ENCODE measurements around the gene RPS14.

The RPS14 gene

GRCh38 chr5:150451594-150451993 lies 2.1 kb upstream of the RPS14 start:
- no peaks in the 10 kb centered on the region for H3K9me2 ChIP-seq (replicated peaks; ENCODE audit: low read depth, low read length)
- peaks cover 14% of the 10 kb centered on the region for H3K36me3 ChIP-seq (ENCODE audit: insufficient read depth, low read length)
- peaks cover 30% of the 10 kb centered on the region for H3K79me2 ChIP-seq (ENCODE audit: insufficient read depth, low read length)
- no peak overlapping the region for H3K4me3 ChIP-seq (ENCODE audit: low read length, poor library complexity, severe bottlenecking)
- H3K9me3 ChIP-seq (ENCODE audit: insufficient read depth, low read depth, low read length): no peaks in the 10 kb centered on the region
- peaks cover 28% of the 10 kb centered on the region for H4K20me1 ChIP-seq (ENCODE audit: insufficient read depth, low read length, poor library complexity, severe bottlenecking)
- H3K27me3 ChIP-seq (ENCODE audit: insufficient read depth, low read length, poor library complexity, severe bottlenecking): peaks cover 10% of the 10 kb centered on the region
- H3K4me2 ChIP-seq (ENCODE audit: low read depth, low read length, poor library complexity, severe bottlenecking): no peak overlapping the region
- no peak overlapping the region for H3K9ac ChIP-seq (ENCODE audit: low read depth, low read length, poor library complexity, severe bottlenecking)
- TF ChIP-seq CTCF (conservative IDR thresholded peaks at IDR 0.05; ENCODE audit: low read length) (no peak), EZH2phosphoT487 (IDR thresholded peaks at IDR 0.05; ENCODE audit: borderline replicate concordance) (no peak)
- peaks cover 49% of the 10 kb centered on the region for H3K4me1 ChIP-seq (ENCODE audit: insufficient read depth, low read length, poor library complexity, severe bottlenecking)
- H3F3A ChIP-seq (ENCODE audit: low read depth): no peaks in the 10 kb centered on the region
- H2AFZ ChIP-seq (ENCODE audit: low read length): no peak overlapping the region

- Histone ChIP-seq H3K9me3 (ENCODE audit: insufficient read depth, low read depth, low read length) (no peaks in the 10 kb centered on the region), H3K4me3 (ENCODE audit: low read length, poor library complexity, severe bottlenecking) (peak overlapping the region; percentile 86), H2AFZ (ENCODE audit: low read length) (peak overlapping the region; percentile 88; the same call in 1 of the 2 replicates), H3K27me3 (ENCODE audit: insufficient read depth, low read length, poor library complexity, severe bottlenecking) (peaks cover 10% of the 10 kb centered on the region), H3K9ac (ENCODE audit: low read depth, low read length, poor library complexity, severe bottlenecking) (peak overlapping the region; percentile 98), H3F3A (ENCODE audit: low read depth) (no peaks in the 10 kb centered on the region), H3K4me1 (ENCODE audit: insufficient read depth, low read length, poor library complexity, severe bottlenecking) (peaks cover 37% of the 10 kb centered on the region), H3K4me2 (ENCODE audit: low read depth, low read length, poor library complexity, severe bottlenecking) (peak overlapping the region; percentile 86), H3K9me2 (replicated peaks; ENCODE audit: low read depth, low read length) (no peaks in the 10 kb centered on the region), H4K20me1 (ENCODE audit: insufficient read depth, low read length, poor library complexity, severe bottlenecking) (peaks cover 54% of the 10 kb centered on the region), H3K79me2 (ENCODE audit: insufficient read depth, low read length) (peaks cover 55% of the 10 kb centered on the region), H3K36me3 (ENCODE audit: insufficient read depth, low read length) (peaks cover 40% of the 10 kb centered on the region)
- TF ChIP-seq CTCF (conservative IDR thresholded peaks at IDR 0.05; ENCODE audit: low read length) (no peak), EZH2phosphoT487 (IDR thresholded peaks at IDR 0.05; ENCODE audit: borderline replicate concordance) (no peak)
Observed at GRCh38 chr5:150448952-150449516, 505 bp downstream of the RPS14 start.

- Histone ChIP-seq H3K9me3 (ENCODE audit: insufficient read depth, low read depth, low read length) (no peaks in the 10 kb centered on the region), H3K4me2 (ENCODE audit: low read depth, low read length, poor library complexity, severe bottlenecking) (peak overlapping the region; percentile 86), H3K9me2 (replicated peaks; ENCODE audit: low read depth, low read length) (no peaks in the 10 kb centered on the region), H2AFZ (ENCODE audit: low read length) (no peak overlapping the region), H4K20me1 (ENCODE audit: insufficient read depth, low read length, poor library complexity, severe bottlenecking) (peaks cover 57% of the 10 kb centered on the region), H3K4me3 (ENCODE audit: low read length, poor library complexity, severe bottlenecking) (peak overlapping the region; percentile 86), H3K27me3 (ENCODE audit: insufficient read depth, low read length, poor library complexity, severe bottlenecking) (peaks cover 10% of the 10 kb centered on the region), H3K9ac (ENCODE audit: low read depth, low read length, poor library complexity, severe bottlenecking) (peak overlapping the region; percentile 98), H3K36me3 (ENCODE audit: insufficient read depth, low read length) (peaks cover 47% of the 10 kb centered on the region), H3F3A (ENCODE audit: low read depth) (no peaks in the 10 kb centered on the region), H3K4me1 (ENCODE audit: insufficient read depth, low read length, poor library complexity, severe bottlenecking) (peaks cover 31% of the 10 kb centered on the region), H3K79me2 (ENCODE audit: insufficient read depth, low read length) (peaks cover 62% of the 10 kb centered on the region)
- no peak for TF ChIP-seq CTCF (conservative IDR thresholded peaks at IDR 0.05; ENCODE audit: low read length)
- TF ChIP-seq EZH2phosphoT487 (IDR thresholded peaks at IDR 0.05; ENCODE audit: borderline replicate concordance): no peak
Observed at GRCh38 chr5:150448334-150448733, 1.2 kb downstream of the RPS14 start.

All from Loucy (cell line).